Astrocyte of the cerebellum (primary cell): Measurements from ENCODE around the gene ZFX.

ENCODE experiments used
- DNase-seq: peaks from one replicate; pipeline ENCODE4 v3.0.0-alpha.2; 2011; ENCODE audit warnings: low read depth
- H3K4me3 ChIP-seq: 2 replicates; pipeline ENCODE4 v1.5.1; 2011; ENCODE audit warnings: mild to moderate bottlenecking, low read depth, low read length, moderate library complexity
- in situ Hi-C: cut with HindIII; loops from 2 replicates; pipeline ENCODE4 v1.10.0; 2017; ENCODE audit warnings: low sequenced_read_pairs
- TF ChIP-seq, protein P1 (sequence below): IDR thresholded peaks from 2 replicates; pipeline ENCODE4 v1.5.1; 2012; ENCODE audit warnings: low read length, low read depth, moderate library complexity, mild to moderate bottlenecking; ENCODE audit errors: missing control alignments

ZFX gene

GRCh38 chrX:24158881-24159280 lies 9.4 kb downstream of the ZFX start:
- TF ChIP-seq, protein P1, sequence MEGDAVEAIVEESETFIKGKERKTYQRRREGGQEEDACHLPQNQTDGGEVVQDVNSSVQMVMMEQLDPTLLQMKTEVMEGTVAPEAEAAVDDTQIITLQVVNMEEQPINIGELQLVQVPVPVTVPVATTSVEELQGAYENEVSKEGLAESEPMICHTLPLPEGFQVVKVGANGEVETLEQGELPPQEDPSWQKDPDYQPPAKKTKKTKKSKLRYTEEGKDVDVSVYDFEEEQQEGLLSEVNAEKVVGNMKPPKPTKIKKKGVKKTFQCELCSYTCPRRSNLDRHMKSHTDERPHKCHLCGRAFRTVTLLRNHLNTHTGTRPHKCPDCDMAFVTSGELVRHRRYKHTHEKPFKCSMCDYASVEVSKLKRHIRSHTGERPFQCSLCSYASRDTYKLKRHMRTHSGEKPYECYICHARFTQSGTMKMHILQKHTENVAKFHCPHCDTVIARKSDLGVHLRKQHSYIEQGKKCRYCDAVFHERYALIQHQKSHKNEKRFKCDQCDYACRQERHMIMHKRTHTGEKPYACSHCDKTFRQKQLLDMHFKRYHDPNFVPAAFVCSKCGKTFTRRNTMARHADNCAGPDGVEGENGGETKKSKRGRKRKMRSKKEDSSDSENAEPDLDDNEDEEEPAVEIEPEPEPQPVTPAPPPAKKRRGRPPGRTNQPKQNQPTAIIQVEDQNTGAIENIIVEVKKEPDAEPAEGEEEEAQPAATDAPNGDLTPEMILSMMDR, result no peak
- H3K4me3 ChIP-seq, result no peak overlapping the region
- in situ Hi-C loops, result no loop called here
- no peak for DNase-seq

- TF ChIP-seq, protein P1, result no peak
These were observed 16.5 kb downstream of the ZFX start for GRCh38 chrX:24166078-24166477.

DNA sequence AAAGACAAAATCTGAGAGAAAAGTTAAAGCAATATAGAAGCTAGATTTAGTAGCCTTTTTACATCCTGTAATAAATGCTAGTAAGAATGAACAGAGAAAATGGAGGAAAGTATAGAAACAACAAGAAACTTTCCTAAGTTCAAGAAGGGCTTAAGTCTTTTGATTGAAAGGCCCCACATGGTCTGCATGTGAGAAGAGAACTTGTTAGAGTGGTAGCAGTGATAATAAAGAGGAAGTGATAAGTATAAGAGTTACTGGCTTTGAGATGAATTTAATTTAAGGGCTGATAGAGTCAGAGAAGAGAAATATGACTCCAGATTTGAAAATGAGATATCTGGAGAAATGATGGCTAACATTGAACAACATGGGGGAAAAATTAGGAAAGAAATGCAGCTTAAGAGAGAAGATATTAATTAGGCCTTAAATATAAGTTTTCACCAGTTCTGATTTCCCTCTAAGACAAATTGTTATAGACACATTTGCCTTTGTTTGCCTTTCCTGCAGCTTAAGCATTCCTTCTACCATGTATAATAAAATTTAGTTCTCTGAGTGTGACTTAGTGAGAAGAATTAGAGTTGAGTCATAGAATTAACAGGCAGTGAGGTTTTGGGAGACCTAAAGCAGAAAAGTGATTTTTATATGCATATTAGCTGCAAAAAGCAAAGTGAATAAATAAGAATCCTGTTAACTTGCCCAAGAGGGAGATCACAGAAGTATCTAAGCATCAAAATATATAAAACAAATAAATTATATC lies 18.4 kb downstream of the ZFX start:
- in situ Hi-C loops, result no loop called here
- DNase-seq, result no peak
- TF ChIP-seq, protein P1, result no peak
- no peak overlapping the region for H3K4me3 ChIP-seq

More at GRCh38 chrX:24166078-24166477, 16.5 kb downstream of the ZFX start:
- no peak for DNase-seq
- no peak overlapping the region for H3K4me3 ChIP-seq
- in situ Hi-C loops, result no loop called here

GRCh38 chrX:24168807-24169206 lies 19.3 kb downstream of the ZFX start:
- TF ChIP-seq, protein P1, result no peak

GRCh38 chrX:24169211-24169610 lies 19.7 kb downstream of the ZFX start:
- TF ChIP-seq, protein P1, result no peak
- DNase-seq, result no peak
- H3K4me3 ChIP-seq, result no peak overlapping the region
- in situ Hi-C loops, result no loop called here

More at GRCh38 chrX:24168807-24169206, 19.3 kb downstream of the ZFX start:
- in situ Hi-C loops, result no loop called here
- no peak for DNase-seq
- H3K4me3 ChIP-seq, result no peak overlapping the region

- TF ChIP-seq, protein P1, result no peak
- in situ Hi-C loops, result no loop called here
- no peak for DNase-seq
- no peak overlapping the region for H3K4me3 ChIP-seq
These were observed 23.8 kb downstream of the ZFX start for GRCh38 chrX:24173115-24173847.
